Measurements from ENCODE around the gene DUSP1.
"Not testable (repeated sequence)": the region's sequence is repeated elsewhere in the genome, so short reads cannot be mapped to it uniquely, and the experiment has no call there.

DUSP1 gene

DNA sequence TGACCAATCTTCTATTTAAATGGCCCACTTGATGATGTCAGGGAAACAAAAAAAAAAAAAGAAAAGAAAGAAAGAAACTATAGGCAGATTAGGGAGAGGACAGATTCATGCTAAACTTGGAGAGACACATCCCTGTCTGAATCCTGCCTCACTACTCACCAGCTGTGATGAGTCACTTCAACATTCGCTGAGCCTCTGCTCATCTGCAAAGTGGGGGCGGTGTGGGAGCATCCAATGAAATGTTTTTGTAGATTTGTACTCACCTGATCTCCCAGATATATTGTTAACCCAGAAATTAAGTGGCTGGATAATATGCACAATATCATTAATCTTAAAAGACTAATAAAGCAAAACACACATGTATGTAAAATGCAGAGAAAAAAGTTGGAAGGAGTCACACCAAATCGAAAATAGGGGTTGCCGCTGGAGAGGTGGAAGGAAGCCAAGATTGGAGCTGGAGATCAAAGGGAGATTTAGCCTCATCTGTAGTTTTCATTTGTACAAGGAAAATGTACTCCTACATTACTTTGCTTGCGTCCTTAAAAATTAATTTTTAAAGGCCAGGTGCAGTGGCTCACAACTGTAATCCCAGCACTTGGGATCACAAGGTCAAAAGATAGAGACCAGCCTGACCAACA lies 46.0 kb upstream of the DUSP1 start:
- no peak overlapping the region for H3K4me3 ChIP-seq (replicated peaks; ENCODE audit: low read depth, low read length)
- no peaks in the 10 kb centered on the region; the same call in 1 of the 2 replicates for H3K27me3 ChIP-seq (replicated peaks; ENCODE audit: control insufficient read depth, insufficient read depth, low read length)
- H3K36me3 ChIP-seq (ENCODE audit: control insufficient read depth, insufficient read depth, low read length): no peaks in the 10 kb centered on the region
- TF ChIP-seq, protein P1, sequence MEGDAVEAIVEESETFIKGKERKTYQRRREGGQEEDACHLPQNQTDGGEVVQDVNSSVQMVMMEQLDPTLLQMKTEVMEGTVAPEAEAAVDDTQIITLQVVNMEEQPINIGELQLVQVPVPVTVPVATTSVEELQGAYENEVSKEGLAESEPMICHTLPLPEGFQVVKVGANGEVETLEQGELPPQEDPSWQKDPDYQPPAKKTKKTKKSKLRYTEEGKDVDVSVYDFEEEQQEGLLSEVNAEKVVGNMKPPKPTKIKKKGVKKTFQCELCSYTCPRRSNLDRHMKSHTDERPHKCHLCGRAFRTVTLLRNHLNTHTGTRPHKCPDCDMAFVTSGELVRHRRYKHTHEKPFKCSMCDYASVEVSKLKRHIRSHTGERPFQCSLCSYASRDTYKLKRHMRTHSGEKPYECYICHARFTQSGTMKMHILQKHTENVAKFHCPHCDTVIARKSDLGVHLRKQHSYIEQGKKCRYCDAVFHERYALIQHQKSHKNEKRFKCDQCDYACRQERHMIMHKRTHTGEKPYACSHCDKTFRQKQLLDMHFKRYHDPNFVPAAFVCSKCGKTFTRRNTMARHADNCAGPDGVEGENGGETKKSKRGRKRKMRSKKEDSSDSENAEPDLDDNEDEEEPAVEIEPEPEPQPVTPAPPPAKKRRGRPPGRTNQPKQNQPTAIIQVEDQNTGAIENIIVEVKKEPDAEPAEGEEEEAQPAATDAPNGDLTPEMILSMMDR (IDR thresholded peaks at IDR 0.05; ENCODE audit: insufficient read depth, low read length, poor library complexity, severe bottlenecking): no peak
- no peak for DNase-seq (ENCODE audit: extremely low read depth, insufficient read length)

DNA sequence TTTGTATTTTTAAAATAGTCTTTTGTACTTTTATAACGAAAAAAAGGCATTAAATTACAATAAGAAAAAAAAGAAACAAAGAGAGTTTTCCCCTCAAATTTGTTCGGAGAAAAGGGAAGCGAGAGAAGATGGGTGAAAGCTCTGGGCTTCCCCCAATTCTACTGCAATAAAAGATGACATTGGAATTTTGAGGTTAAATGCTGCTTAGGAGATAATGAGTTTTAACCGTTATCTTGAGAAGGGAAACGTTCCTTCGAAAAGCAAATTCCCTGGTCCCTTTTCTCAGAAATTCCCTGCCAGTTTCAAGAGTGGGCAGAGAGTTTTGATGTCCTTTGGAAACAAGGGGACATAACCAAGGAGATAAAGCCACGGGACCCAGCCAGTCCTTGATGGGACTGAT lies 44.6 kb upstream of the DUSP1 start:
- no peak for DNase-seq (ENCODE audit: extremely low read depth, insufficient read length)
- Histone ChIP-seq H3K27me3 (replicated peaks; ENCODE audit: control insufficient read depth, insufficient read depth, low read length) (no peaks in the 10 kb centered on the region), H3K4me3 (replicated peaks; ENCODE audit: low read depth, low read length) (no peak overlapping the region), H3K36me3 (ENCODE audit: control insufficient read depth, insufficient read depth, low read length) (no peaks in the 10 kb centered on the region)
- TF ChIP-seq, protein P1 (IDR thresholded peaks at IDR 0.05; ENCODE audit: insufficient read depth, low read length, poor library complexity, severe bottlenecking): no peak

DNA sequence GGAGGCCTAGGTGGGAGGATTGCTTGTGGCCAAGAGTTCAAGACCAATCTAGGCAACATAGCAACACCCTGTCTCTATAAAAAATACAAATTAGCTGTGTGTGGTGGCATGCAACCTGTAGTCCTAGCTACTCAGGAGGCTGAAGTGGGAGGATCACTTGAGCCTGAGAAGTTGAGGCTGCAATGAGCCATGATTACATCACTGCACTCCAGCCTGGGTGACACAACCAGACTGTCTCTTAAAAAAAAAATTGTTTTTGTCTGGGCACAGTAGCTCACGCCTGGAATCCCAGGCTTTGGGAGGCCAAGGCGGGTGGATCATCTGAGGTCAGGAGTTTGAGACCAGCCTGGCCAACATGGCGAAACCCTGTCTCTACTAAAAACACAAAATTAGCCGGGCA lies 40.0 kb upstream of the DUSP1 start:
- H3K4me3 ChIP-seq (replicated peaks; ENCODE audit: low read depth, low read length); DNase-seq (ENCODE audit: extremely low read depth, insufficient read length); H3K36me3 ChIP-seq (ENCODE audit: control insufficient read depth, insufficient read depth, low read length); H3K27me3 ChIP-seq (replicated peaks; ENCODE audit: control insufficient read depth, insufficient read depth, low read length): not testable (repeated sequence)

DNA sequence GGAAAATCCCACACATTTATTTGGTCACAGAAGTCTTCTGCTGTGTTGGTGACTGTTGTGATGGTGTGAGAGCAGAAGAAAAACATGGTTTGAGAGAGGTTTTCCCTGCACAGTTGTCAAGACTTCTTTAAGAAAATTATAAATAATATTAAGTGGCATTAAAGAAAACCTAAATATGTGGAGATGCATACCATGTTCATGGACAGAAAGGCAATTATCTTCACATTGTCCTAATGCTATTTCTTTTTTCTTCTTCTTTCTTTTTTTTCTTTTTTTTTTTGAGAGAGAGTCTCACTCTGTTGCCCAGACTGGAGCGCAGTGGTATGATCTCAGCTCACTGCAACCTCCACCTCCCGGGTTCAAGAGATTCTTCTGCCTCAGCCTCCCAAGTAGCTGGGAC lies 38.8 kb upstream of the DUSP1 start:
- no peak for DNase-seq (ENCODE audit: extremely low read depth, insufficient read length)
- Histone ChIP-seq H3K27me3 (replicated peaks; ENCODE audit: control insufficient read depth, insufficient read depth, low read length) (no peaks in the 10 kb centered on the region), H3K36me3 (ENCODE audit: control insufficient read depth, insufficient read depth, low read length) (no peaks in the 10 kb centered on the region), H3K4me3 (replicated peaks; ENCODE audit: low read depth, low read length) (no peak overlapping the region)
- TF ChIP-seq, protein P1 (IDR thresholded peaks at IDR 0.05; ENCODE audit: insufficient read depth, low read length, poor library complexity, severe bottlenecking): no peak

DNA sequence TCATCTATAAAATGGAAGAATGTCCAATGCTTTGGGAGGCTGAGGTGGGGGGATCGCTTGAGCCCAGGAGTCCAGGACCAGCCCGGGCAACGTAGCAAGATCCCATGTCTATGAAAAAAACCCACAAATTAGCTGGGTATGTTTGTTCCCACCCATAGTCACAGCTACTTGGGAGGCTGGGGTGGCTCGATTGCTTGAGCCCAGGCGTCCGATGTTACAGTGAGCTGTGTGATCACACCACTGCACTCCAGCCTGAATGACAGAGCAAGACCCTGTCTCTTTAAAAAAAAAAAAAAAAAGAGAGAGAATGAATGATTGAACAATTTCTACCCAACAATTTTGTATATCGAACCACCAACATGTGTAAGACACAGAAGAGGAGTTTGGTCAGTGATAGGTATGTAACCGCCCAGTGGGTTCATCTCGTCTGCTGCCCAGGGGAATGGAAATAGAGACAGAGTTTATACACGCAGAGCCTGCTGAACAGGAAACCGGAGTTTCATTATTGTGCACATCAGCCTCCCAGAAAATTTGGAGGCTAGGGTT lies 36.8 kb upstream of the DUSP1 start:
- Histone ChIP-seq H3K4me3 (replicated peaks; ENCODE audit: low read depth, low read length) (peak overlapping the region; percentile 43; the same call in 1 of the 2 replicates), H3K27me3 (replicated peaks; ENCODE audit: control insufficient read depth, insufficient read depth, low read length) (no peaks in the 10 kb centered on the region), H3K36me3 (ENCODE audit: control insufficient read depth, insufficient read depth, low read length) (no peaks in the 10 kb centered on the region)
- TF ChIP-seq, protein P1 (IDR thresholded peaks at IDR 0.05; ENCODE audit: insufficient read depth, low read length, poor library complexity, severe bottlenecking): no peak
- DNase-seq (ENCODE audit: extremely low read depth, insufficient read length): no peak

DNA sequence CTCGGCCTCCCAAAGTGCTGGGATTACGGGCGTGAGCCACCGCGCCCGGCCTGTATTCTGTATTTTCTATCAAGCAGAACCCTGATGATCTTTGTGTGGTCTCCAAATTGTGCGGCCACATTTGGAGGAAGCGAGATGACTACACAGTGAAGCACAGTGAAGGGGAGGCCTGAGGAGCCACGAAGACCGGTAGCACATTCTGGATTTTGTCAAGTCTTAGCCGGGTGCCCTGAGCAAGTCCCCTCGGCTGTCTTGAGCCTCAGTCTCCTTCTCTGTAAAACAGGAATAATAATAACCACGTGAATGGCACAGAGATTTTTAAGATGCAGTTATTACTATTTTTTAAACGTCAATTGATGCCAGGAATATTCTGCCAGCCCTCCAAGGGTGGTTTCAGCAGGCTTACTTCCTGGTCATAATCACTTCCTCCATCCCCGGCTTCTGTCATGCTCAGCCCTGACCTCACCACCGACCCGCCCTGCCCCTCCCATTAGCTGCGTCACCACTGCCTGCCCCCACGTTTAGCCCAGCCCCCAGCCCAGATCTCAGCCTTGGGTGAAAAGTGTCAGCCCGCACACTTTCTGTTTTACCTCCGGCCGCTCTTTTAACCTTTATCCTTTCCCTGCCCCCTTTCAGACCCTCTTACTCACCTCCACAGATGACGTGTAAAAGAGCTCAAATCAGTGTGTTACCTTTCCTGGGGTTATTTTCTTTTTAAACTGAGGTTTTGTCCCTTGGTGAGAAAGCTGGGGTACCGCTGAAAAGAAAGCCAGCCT lies 36.1 kb upstream of the DUSP1 start:
- Histone ChIP-seq H3K36me3 (ENCODE audit: control insufficient read depth, insufficient read depth, low read length) (no peaks in the 10 kb centered on the region), H3K27me3 (replicated peaks; ENCODE audit: control insufficient read depth, insufficient read depth, low read length) (no peaks in the 10 kb centered on the region), H3K4me3 (replicated peaks; ENCODE audit: low read depth, low read length) (peak overlapping the region; percentile 43)
- TF ChIP-seq, protein P1 (IDR thresholded peaks at IDR 0.05; ENCODE audit: insufficient read depth, low read length, poor library complexity, severe bottlenecking): no peak
- peak; percentile 91 for DNase-seq (ENCODE audit: extremely low read depth, insufficient read length)

Data from GM06990 (cell line).